GM21529 (cell line): ENCODE measurements around the gene ATPAF1.
"Not testable (repeated sequence)": the region's sequence is repeated elsewhere in the genome, so short reads cannot be mapped to it uniquely, and the experiment has no call there.

Experiments used
- ATAC-seq: cut with Tn5 transposase; IDR thresholded peaks from one replicate; pipeline ENCODE4 v1.9.1; 2021; ENCODE audit not compliant: unreplicated experiment

ATPAF1 gene

GRCh38 chr1:46651152-46651551 lies 17.0 kb downstream of the ATPAF1 start:
- ATAC-seq = not testable (repeated sequence)

GRCh38 chr1:46650491-46650890 lies 17.7 kb downstream of the ATPAF1 start:
- ATAC-seq = no peak

- no peak for ATAC-seq
Observed at GRCh38 chr1:46649764-46650163, 18.4 kb downstream of the ATPAF1 start.

- ATAC-seq = no peak
Observed at GRCh38 chr1:46647611-46648010, 20.6 kb downstream of the ATPAF1 start.

GRCh38 chr1:46646844-46647243 lies 21.3 kb downstream of the ATPAF1 start:
- ATAC-seq = no peak

- no peak for ATAC-seq
Observed at GRCh38 chr1:46646331-46646730, 21.8 kb downstream of the ATPAF1 start.

GRCh38 chr1:46645815-46646214 lies 22.3 kb downstream of the ATPAF1 start:
- ATAC-seq = no peak

- no peak for ATAC-seq
Observed at GRCh38 chr1:46643368-46643775, 24.8 kb downstream of the ATPAF1 start.

GRCh38 chr1:46642115-46642680 lies 26.0 kb downstream of the ATPAF1 start:
- no peak for ATAC-seq

GRCh38 chr1:46639547-46639946 lies 28.6 kb downstream of the ATPAF1 start:
- ATAC-seq = no peak

- ATAC-seq = no peak
Observed at GRCh38 chr1:46638921-46639320, 29.2 kb downstream of the ATPAF1 start.

- ATAC-seq = no peak
Observed at GRCh38 chr1:46637444-46638083, 30.6 kb downstream of the ATPAF1 start.

- no peak for ATAC-seq
Observed at GRCh38 chr1:46635205-46635604, 33.0 kb downstream of the ATPAF1 start.

- no peak for ATAC-seq
Observed at GRCh38 chr1:46630719-46631118, 37.4 kb downstream of the ATPAF1 start.

- no peak for ATAC-seq
Observed at GRCh38 chr1:46623743-46624644, 44.2 kb downstream of the ATPAF1 start.

- ATAC-seq = no peak
Observed at GRCh38 chr1:46622344-46622743, 45.8 kb downstream of the ATPAF1 start.

GRCh38 chr1:46621930-46622329 lies 46.2 kb downstream of the ATPAF1 start:
- ATAC-seq = no peak

- ATAC-seq = no peak
Observed at GRCh38 chr1:46619656-46620258, 48.4 kb downstream of the ATPAF1 start.

- no peak for ATAC-seq
Observed at GRCh38 chr1:46618754-46619415, 49.3 kb downstream of the ATPAF1 start.

GRCh38 chr1:46617833-46618232 lies 50.3 kb downstream of the ATPAF1 start:
- no peak for ATAC-seq
